Osteocyte (in vitro differentiated cells): Measurements from ENCODE around the gene AKIRIN1. TPM values are rescaled to one million over a fixed set of nuclear protein-coding genes. Genes with fewer than 3 reads are reported as not detected.
"Not testable (repeated sequence)": the region's sequence is repeated elsewhere in the genome, so short reads cannot be mapped to it uniquely, and the experiment has no call there.

Source experiments
- DNase-seq: peaks from one replicate; pipeline ENCODE4 v3.0.0; 2021; ENCODE audit warnings: mixed read lengths; ENCODE audit not compliant: unreplicated experiment; ENCODE audit errors: extremely low spot score
- H3K27ac Mint-ChIP-seq: one replicate; pipeline ENCODE4 v1.8.0; 2021; ENCODE audit warnings: mild to moderate bottlenecking, mixed read lengths; ENCODE audit not compliant: unreplicated experiment
- H3K27me3 Mint-ChIP-seq: one replicate; pipeline ENCODE4 v1.8.0; 2021; ENCODE audit warnings: mixed read lengths; ENCODE audit not compliant: unreplicated experiment
- H3K36me3 Mint-ChIP-seq: one replicate; pipeline ENCODE4 v1.8.0; 2021; ENCODE audit warnings: mixed read lengths; ENCODE audit not compliant: unreplicated experiment
- H3K4me1 Mint-ChIP-seq: one replicate; pipeline ENCODE4 v1.8.0; 2021; ENCODE audit warnings: mixed read lengths; ENCODE audit not compliant: unreplicated experiment
- H3K4me3 Mint-ChIP-seq: one replicate; pipeline ENCODE4 v1.8.0; 2021; ENCODE audit warnings: mild to moderate bottlenecking, moderate library complexity, mixed read lengths; ENCODE audit not compliant: unreplicated experiment
- H3K9me3 Mint-ChIP-seq: one replicate; pipeline ENCODE4 v1.8.0; 2021; ENCODE audit warnings: mixed read lengths; ENCODE audit not compliant: unreplicated experiment
- total RNA-seq: library from RNA; stranded (reverse); gene quantifications from 2 replicates; pipeline ENCODE4 v1.2.1, GENCODE V29; 2021
- TF ChIP-seq, protein P1 (sequence below): fragments of 200-600 bp; sonication (generic); IDR thresholded peaks from 2 replicates; pipeline ENCODE4 v1.5.0; 2021; ENCODE audit warnings: antibody characterized with exemption, mild to moderate bottlenecking, moderate library complexity

Gene AKIRIN1
- total RNA-seq, 1 donor from 2014 or later, result 42.7 TPM

DNA sequence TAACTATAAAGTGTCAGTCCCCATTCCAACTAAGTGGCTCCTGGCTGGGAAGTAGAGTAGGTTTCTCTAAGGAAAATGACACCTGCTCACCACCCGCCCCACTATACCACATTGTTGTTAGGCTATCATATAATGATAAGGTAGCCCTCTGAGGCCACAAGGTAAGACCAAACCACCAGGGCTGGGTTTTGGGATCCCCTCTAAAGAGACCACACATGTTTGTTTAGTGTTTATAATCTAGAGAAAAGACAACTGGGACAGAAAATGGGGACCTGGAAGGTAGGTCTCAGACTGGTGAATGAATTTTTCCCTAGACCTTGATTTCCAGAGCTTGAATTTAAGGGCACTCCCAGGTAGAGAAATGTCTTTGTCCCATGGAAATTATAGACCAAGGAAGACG is 15.2 kb downstream of the AKIRIN1 start:
- Mint-ChIP-seq H3K9me3 (no peaks in the 10 kb centered on the region), H3K4me1 (peaks cover 2% of the 10 kb centered on the region), H3K27ac (no peak overlapping the region), H3K36me3 (peaks cover 50% of the 10 kb centered on the region), H3K27me3 (no peaks in the 10 kb centered on the region), H3K4me3 (no peak overlapping the region)
- DNase-seq, result no peak
- TF ChIP-seq, protein P1, sequence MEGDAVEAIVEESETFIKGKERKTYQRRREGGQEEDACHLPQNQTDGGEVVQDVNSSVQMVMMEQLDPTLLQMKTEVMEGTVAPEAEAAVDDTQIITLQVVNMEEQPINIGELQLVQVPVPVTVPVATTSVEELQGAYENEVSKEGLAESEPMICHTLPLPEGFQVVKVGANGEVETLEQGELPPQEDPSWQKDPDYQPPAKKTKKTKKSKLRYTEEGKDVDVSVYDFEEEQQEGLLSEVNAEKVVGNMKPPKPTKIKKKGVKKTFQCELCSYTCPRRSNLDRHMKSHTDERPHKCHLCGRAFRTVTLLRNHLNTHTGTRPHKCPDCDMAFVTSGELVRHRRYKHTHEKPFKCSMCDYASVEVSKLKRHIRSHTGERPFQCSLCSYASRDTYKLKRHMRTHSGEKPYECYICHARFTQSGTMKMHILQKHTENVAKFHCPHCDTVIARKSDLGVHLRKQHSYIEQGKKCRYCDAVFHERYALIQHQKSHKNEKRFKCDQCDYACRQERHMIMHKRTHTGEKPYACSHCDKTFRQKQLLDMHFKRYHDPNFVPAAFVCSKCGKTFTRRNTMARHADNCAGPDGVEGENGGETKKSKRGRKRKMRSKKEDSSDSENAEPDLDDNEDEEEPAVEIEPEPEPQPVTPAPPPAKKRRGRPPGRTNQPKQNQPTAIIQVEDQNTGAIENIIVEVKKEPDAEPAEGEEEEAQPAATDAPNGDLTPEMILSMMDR, result no peak

DNA sequence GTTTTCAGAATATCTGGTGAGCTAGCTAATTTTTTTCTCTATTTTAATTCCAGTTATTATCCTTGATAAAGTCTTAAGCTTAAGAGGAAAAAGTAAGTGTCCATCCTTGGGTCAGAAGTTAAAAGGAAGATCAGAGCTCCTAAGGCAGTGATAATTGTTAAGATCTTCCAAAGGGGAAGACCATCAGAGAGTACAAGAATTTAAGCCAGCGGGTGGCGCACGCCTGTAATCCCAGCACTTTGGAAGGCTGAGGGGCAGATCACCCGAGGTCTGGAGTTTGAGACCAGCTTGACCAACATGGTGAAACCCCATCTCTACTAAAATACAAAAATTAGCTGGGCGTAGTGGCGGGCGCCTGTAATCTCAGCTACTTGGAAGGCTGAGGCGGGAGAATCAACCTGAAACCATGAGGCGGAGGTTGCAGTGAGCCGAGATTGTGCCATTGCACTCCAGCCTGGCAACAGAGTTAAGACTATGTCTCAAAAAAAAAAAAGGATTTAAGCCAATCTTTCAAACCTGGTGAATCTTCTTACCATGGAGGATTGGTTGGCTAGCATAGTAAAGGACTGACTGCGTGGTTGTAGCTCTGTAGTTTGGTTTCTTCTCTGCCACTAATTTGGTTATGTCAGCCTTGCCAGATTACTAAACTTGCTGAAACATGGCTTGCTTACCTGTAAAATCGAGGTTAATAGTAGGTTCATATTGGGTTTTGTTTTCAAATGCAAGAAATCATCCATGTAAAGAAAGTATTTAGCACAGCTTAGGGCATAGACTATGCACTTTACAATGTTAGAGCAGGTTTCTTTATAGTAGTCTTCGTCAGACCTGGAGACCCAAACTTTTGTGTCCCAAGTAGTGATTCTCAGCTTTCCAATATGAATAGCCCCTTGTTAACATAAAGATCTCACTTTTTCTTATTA is 15.9 kb downstream of the AKIRIN1 start:
- TF ChIP-seq, protein P1, result no peak
- no peak for DNase-seq
- peaks cover 2% of the 10 kb centered on the region for H3K4me1 Mint-ChIP-seq
- no peak overlapping the region for H3K4me3 Mint-ChIP-seq
- no peaks in the 10 kb centered on the region for H3K27me3 Mint-ChIP-seq
- peaks cover 49% of the 10 kb centered on the region for H3K36me3 Mint-ChIP-seq
- no peak overlapping the region for H3K27ac Mint-ChIP-seq
- H3K9me3 Mint-ChIP-seq, result no peaks in the 10 kb centered on the region

DNA sequence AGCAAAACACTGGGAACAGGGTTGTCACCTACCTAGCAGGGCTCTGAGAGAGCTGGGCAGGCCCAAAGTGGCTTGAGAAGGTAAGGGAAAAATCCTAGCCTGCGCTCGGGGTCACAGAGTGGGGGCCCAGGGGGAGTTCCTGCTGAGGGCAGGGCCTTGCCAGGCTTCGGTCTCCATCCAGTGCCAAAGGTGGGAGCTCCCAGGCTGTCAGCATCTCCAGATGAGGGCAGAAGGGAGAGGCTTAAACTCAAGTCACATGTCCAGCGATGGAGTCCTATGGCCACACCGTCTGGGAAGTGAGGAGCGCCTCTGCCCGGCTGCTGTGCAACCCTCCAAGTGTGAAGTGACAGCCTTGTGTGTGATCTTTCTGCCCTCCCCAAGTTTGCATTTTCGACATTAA is 23.9 kb downstream of the AKIRIN1 start:
- H3K27me3 Mint-ChIP-seq, H3K27ac Mint-ChIP-seq, H3K4me1 Mint-ChIP-seq, H3K9me3 Mint-ChIP-seq, H3K4me3 Mint-ChIP-seq, DNase-seq: not testable (repeated sequence)
- peaks cover 13% of the 10 kb centered on the region for H3K36me3 Mint-ChIP-seq

DNA sequence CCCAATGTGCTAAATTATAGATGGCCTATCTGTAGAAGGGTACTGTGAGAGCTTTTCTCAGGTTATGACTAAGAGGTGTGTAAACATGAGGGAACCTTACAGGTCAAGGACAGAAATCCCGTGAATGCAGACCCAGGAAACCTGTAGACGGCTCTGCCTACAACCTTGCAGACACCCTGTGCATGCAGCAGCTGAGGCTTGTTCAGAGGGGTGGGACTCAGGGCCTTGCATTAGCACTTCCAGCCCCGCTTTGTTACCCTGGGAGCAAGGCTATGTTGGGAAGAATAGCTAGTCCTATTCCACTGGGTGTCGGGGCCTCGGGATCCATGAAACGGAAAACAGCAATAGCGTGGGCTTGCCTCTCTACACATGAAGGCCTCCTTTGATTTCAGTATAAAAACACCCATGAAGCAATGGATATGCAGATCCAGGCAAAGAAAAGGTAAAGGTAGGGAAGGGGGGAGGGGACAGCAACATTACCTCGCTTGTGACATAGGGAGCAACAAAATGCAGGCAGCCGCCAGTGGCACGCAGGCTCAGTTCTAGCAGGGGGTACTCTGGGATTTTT is 25.6 kb downstream of the AKIRIN1 start:
- Mint-ChIP-seq H3K27me3 (no peaks in the 10 kb centered on the region), H3K36me3 (peaks cover 10% of the 10 kb centered on the region), H3K4me3 (no peak overlapping the region), H3K27ac (no peak overlapping the region), H3K9me3 (no peaks in the 10 kb centered on the region), H3K4me1 (no peaks in the 10 kb centered on the region)
- TF ChIP-seq, protein P1, result no peak
- DNase-seq, result no peak

DNA sequence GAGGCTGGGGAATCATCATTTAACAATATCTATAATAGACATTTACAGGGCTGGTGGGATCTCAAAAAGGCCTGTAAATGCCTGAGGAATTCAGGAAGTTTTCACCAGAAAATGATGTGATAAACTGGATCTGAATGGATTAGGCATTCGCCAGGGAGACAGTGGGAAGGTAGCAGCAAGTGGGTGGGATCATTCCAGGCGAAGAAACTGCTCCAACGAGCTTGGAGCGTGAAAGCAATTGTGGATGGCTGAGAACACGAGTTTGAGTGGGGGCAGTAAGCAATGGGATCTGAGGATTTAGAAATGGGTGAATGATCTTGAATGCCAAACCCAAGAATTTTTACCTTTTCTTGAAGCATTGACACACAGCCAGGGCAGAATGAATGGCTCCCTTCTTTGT is 26.2 kb downstream of the AKIRIN1 start:
- Mint-ChIP-seq H3K27ac (no peak overlapping the region), H3K27me3 (no peaks in the 10 kb centered on the region), H3K4me3 (no peak overlapping the region), H3K4me1 (no peaks in the 10 kb centered on the region), H3K36me3 (peaks cover 5% of the 10 kb centered on the region), H3K9me3 (no peaks in the 10 kb centered on the region)
- DNase-seq, result no peak
- TF ChIP-seq, protein P1, result no peak

DNA sequence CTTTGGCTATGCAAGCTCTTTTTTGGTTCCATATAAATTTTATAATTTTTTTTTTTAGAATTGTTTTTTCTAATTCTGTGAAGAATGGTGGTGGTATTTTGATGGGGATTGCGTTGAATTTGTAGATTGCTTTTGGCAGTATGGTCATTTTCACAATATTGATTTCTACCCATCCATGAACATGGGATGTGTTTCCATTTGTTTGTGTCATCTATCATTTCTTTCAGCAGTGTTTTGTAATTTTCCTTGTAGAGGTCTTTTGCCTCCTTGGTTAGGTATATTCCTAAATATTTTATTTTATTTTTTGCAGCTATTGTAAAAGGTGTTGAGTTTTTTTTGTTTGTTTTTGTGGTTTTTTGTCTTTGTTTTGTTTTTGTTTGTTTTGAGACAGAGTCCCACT is 29.4 kb downstream of the AKIRIN1 start:
- H3K27ac Mint-ChIP-seq, H3K9me3 Mint-ChIP-seq, H3K27me3 Mint-ChIP-seq, DNase-seq, H3K4me1 Mint-ChIP-seq, H3K4me3 Mint-ChIP-seq, H3K36me3 Mint-ChIP-seq: not testable (repeated sequence)
